Measurements from ENCODE around the gene ZNF454. TPM values are rescaled to one million over a fixed set of nuclear protein-coding genes. Genes with fewer than 3 reads are reported as not detected.

Gene ZNF454
- total RNA-seq, 1 experiment from 2014 or later = 2.4 TPM

GRCh38 chr5:178993955-178994579, 53.1 kb downstream of the ZNF454 start:
- H3K4me1 ChIP-seq (ENCODE audit: insufficient read depth, low read length, poor library complexity, severe bottlenecking) = no peaks in the 10 kb centered on the region
- no peak for TF ChIP-seq CTCF (conservative IDR thresholded peaks at IDR 0.05; ENCODE audit: low read depth, low read length)
- TF ChIP-seq EZH2 (IDR thresholded peaks at IDR 0.05; ENCODE audit: borderline replicate concordance, low read depth, low read length, poor library complexity, severe bottlenecking) = no peak
- no peak overlapping the region for H3K4me3 ChIP-seq (ENCODE audit: low read depth, low read length, poor library complexity, severe bottlenecking)
- CTCF ChIA-PET = no interaction called here
- no peak for DNase-seq (ENCODE audit: low spot score)
- POLR2A ChIA-PET (ENCODE audit: low non-redundant PET) = no interaction called here
- no peak overlapping the region for H3K27ac ChIP-seq (ENCODE audit: low read depth, low read length, poor library complexity, severe bottlenecking)
- H3K36me3 ChIP-seq (ENCODE audit: insufficient read depth, low read length, poor library complexity, severe bottlenecking) = no peaks in the 10 kb centered on the region
- intact Hi-C loops (cut with micrococcal nuclease; ENCODE audit: unreplicated experiment) = no loop called here
- peaks cover 30% of the 10 kb centered on the region for H3K27me3 ChIP-seq (replicated peaks; ENCODE audit: insufficient read depth, low read depth, low read length, poor library complexity)
- peaks cover 5% of the 10 kb centered on the region for H3K9me3 ChIP-seq (ENCODE audit: low read depth, low read length, poor library complexity, severe bottlenecking)
- no TSS peak for BruUV-seq (replicated peaks)

GRCh38 chr5:178994580-178995340, 53.8 kb downstream of the ZNF454 start, which contains the start of gene GRM6:
GRM6 (minus strand) TSS chr5:178995320; CDS start chr5:178994944, 376 bp downstream.
- CTCF ChIA-PET = no interaction called here
- TF ChIP-seq EZH2 (IDR thresholded peaks at IDR 0.05; ENCODE audit: borderline replicate concordance, low read depth, low read length, poor library complexity, severe bottlenecking) = no peak
- no peak for DNase-seq (ENCODE audit: low spot score)
- POLR2A ChIA-PET (ENCODE audit: low non-redundant PET) = no interaction called here
- intact Hi-C loops (cut with micrococcal nuclease; ENCODE audit: unreplicated experiment) = no loop called here
- no peaks in the 10 kb centered on the region for H3K4me1 ChIP-seq (ENCODE audit: insufficient read depth, low read length, poor library complexity, severe bottlenecking)
- peaks cover 30% of the 10 kb centered on the region for H3K27me3 ChIP-seq (replicated peaks; ENCODE audit: insufficient read depth, low read depth, low read length, poor library complexity)
- H3K9me3 ChIP-seq (ENCODE audit: low read depth, low read length, poor library complexity, severe bottlenecking) = peaks cover under 1% of the 10 kb centered on the region
- H3K4me3 ChIP-seq (ENCODE audit: low read depth, low read length, poor library complexity, severe bottlenecking) = no peak within 1 kb of the TSS
- no peak within 1 kb of the TSS for H3K27ac ChIP-seq (ENCODE audit: low read depth, low read length, poor library complexity, severe bottlenecking)
- BruUV-seq (replicated peaks) = no TSS peak
- no peaks in the 10 kb centered on the region for H3K36me3 ChIP-seq (ENCODE audit: insufficient read depth, low read length, poor library complexity, severe bottlenecking)

- ChIA-PET POLR2A (ENCODE audit: low non-redundant PET) (no interaction called here), CTCF (no interaction called here)
- H3K4me1 ChIP-seq (ENCODE audit: insufficient read depth, low read length, poor library complexity, severe bottlenecking) = no peaks in the 10 kb centered on the region
- intact Hi-C loops (cut with micrococcal nuclease; ENCODE audit: unreplicated experiment) = no loop called here
- BruUV-seq (replicated peaks) = no TSS peak
- DNase-seq (ENCODE audit: low spot score) = no peak
- no peak overlapping the region for H3K4me3 ChIP-seq (ENCODE audit: low read depth, low read length, poor library complexity, severe bottlenecking)
- no peaks in the 10 kb centered on the region for H3K36me3 ChIP-seq (ENCODE audit: insufficient read depth, low read length, poor library complexity, severe bottlenecking)
- no peaks in the 10 kb centered on the region for H3K9me3 ChIP-seq (ENCODE audit: low read depth, low read length, poor library complexity, severe bottlenecking)
- no peak for TF ChIP-seq EZH2 (IDR thresholded peaks at IDR 0.05; ENCODE audit: borderline replicate concordance, low read depth, low read length, poor library complexity, severe bottlenecking)
- no peak for TF ChIP-seq CTCF (conservative IDR thresholded peaks at IDR 0.05; ENCODE audit: low read depth, low read length)
- peaks cover 30% of the 10 kb centered on the region for H3K27me3 ChIP-seq (replicated peaks; ENCODE audit: insufficient read depth, low read depth, low read length, poor library complexity)
- no peak overlapping the region for H3K27ac ChIP-seq (ENCODE audit: low read depth, low read length, poor library complexity, severe bottlenecking)
Measured at GRCh38 chr5:178995341-178995690, 54.3 kb downstream of the ZNF454 start.
